Skeletal muscle cell (primary cell): Measurements from ENCODE around the gene ESRP2.

Source experiments
- DNase-seq: peaks from one replicate; pipeline ENCODE4 v3.0.0-alpha.2; 2010; ENCODE audit warnings: low read depth
- H3K4me3 ChIP-seq: 2 replicates; pipeline ENCODE4 v1.5.1; 2011; ENCODE audit warnings: low read depth, mild to moderate bottlenecking, control low read depth, low read length, moderate library complexity

ESRP2 gene

GRCh38 chr16:68227850-68228553, 7.9 kb downstream of the ESRP2 start:
- no peak for DNase-seq
- H3K4me3 ChIP-seq = no peak overlapping the region

GRCh38 chr16:68227183-68227793, 8.6 kb downstream of the ESRP2 start:
- H3K4me3 ChIP-seq = no peak overlapping the region
- DNase-seq = no peak

- DNase-seq = no peak
- H3K4me3 ChIP-seq = no peak overlapping the region
Observed at GRCh38 chr16:68226116-68226515, 9.8 kb downstream of the ESRP2 start.

GRCh38 chr16:68223072-68223471, 12.9 kb downstream of the ESRP2 start:
- no peak overlapping the region for H3K4me3 ChIP-seq
- DNase-seq = no peak

- no peak overlapping the region for H3K4me3 ChIP-seq
- no peak for DNase-seq
Observed at GRCh38 chr16:68219725-68220351, 16.1 kb downstream of the ESRP2 start.

- H3K4me3 ChIP-seq = no peak overlapping the region
- DNase-seq = no peak
Observed at GRCh38 chr16:68217506-68217905, 18.4 kb downstream of the ESRP2 start.

GRCh38 chr16:68216240-68216639, 19.7 kb downstream of the ESRP2 start:
- H3K4me3 ChIP-seq = no peak overlapping the region
- DNase-seq = no peak

GRCh38 chr16:68215302-68215701, 20.6 kb downstream of the ESRP2 start:
- no peak for DNase-seq
- no peak overlapping the region for H3K4me3 ChIP-seq

GRCh38 chr16:68214726-68215125, 21.2 kb downstream of the ESRP2 start:
- no peak for DNase-seq
- no peak overlapping the region for H3K4me3 ChIP-seq

- H3K4me3 ChIP-seq = no peak overlapping the region
Observed at GRCh38 chr16:68206245-68206644, 29.7 kb downstream of the ESRP2 start.

GRCh38 chr16:68202091-68202519, 33.8 kb downstream of the ESRP2 start:
- DNase-seq = no peak

More at GRCh38 chr16:68206245-68206644, 29.7 kb downstream of the ESRP2 start:
- DNase-seq = no peak

GRCh38 chr16:68200088-68200783, 35.7 kb downstream of the ESRP2 start:
- no peak for DNase-seq

More at GRCh38 chr16:68202091-68202519, 33.8 kb downstream of the ESRP2 start:
- no peak overlapping the region for H3K4me3 ChIP-seq

GRCh38 chr16:68197250-68197649, 38.7 kb downstream of the ESRP2 start:
- DNase-seq = no peak

More at GRCh38 chr16:68200088-68200783, 35.7 kb downstream of the ESRP2 start:
- no peak overlapping the region for H3K4me3 ChIP-seq

GRCh38 chr16:68194251-68194650, 41.7 kb downstream of the ESRP2 start:
- no peak for DNase-seq
- H3K4me3 ChIP-seq = no peak overlapping the region

More at GRCh38 chr16:68197250-68197649, 38.7 kb downstream of the ESRP2 start:
- H3K4me3 ChIP-seq = no peak overlapping the region

GRCh38 chr16:68190736-68191510, 45.0 kb downstream of the ESRP2 start:
- no peak overlapping the region for H3K4me3 ChIP-seq
- no peak for DNase-seq

- no peak for DNase-seq
Observed at GRCh38 chr16:68190081-68190480, 45.8 kb downstream of the ESRP2 start.

GRCh38 chr16:68188170-68188569, 47.8 kb downstream of the ESRP2 start:
- DNase-seq = no peak

More at GRCh38 chr16:68190081-68190480, 45.8 kb downstream of the ESRP2 start:
- no peak overlapping the region for H3K4me3 ChIP-seq

GRCh38 chr16:68187505-68187904, 48.4 kb downstream of the ESRP2 start:
- H3K4me3 ChIP-seq = no peak overlapping the region
- DNase-seq = no peak

More at GRCh38 chr16:68188170-68188569, 47.8 kb downstream of the ESRP2 start:
- H3K4me3 ChIP-seq = no peak overlapping the region

GRCh38 chr16:68186877-68187276, 49.0 kb downstream of the ESRP2 start:
- no peak for DNase-seq

More at GRCh38 chr16:68186877-68187276, 49.0 kb downstream of the ESRP2 start:
- no peak overlapping the region for H3K4me3 ChIP-seq
